Measurements from ENCODE around the gene CYTIP. TPM values are rescaled to one million over a fixed set of nuclear protein-coding genes. Genes with fewer than 3 reads are reported as not detected.

The CYTIP gene
- total and polyA plus RNA-seq, 2 of the 13 experiments (the other 11 are each of a cell fraction or from before 2014, with no cell fraction given) = not detected

DNA sequence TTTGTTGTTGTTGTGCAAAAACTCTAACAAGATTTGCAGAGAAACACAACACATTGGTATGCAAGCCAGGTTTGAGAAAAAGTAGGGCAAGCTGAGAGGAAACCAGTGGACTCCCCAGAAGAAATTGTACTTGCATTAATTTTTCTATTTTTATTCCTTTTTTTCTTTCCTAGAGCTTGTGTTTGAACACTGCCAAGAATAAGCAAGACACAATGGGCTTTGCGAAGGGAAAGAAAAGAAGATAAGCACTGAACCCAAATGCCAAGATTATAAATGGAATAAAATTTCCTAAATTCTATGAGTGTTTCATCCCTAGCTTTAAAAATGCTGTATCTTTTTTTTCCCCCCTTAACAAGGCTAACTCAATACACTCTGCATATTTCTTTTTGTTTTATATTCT is 17.0 kb upstream of the CYTIP start:
- no peaks in the 10 kb centered on the region for H3K27me3 ChIP-seq (ENCODE audit: control insufficient read depth in 1 of 2, insufficient read depth in 2 of 2, low read length in 2 of 2)
- no TSS peak for BruUV-seq (replicated peaks)
- in situ Hi-C loops (cut with HindIII; ENCODE audit: extremely low pct_ligation_motif_present, low pct_unique_long_range_greater_than_20kb) (no loop called here), intact Hi-C loops (cut with micrococcal nuclease; ENCODE audit: unreplicated experiment) (loop anchor here (5.0 kb wide), 1 partner anchor 134 kb away; the partner anchor contains the start of gene ERMN)
- FAIRE-seq = no peak
- H3K27ac ChIP-seq (ENCODE audit: extremely low read length, insufficient read depth, low read length) = no peak overlapping the region
- no peak for DNase-seq (ENCODE audit: low spot score)
- H3K36me3 ChIP-seq (replicated peaks in 1 of 2; ENCODE audit: control insufficient read depth in 1 of 2, insufficient read depth in 2 of 2, low read length in 2 of 2) = no peaks in the 10 kb centered on the region
- H3K79me2 ChIP-seq (ENCODE audit: insufficient read depth, low read length) = no peaks in the 10 kb centered on the region
- H2AFZ ChIP-seq (ENCODE audit: low read length) = no peak overlapping the region
- no peak for TF ChIP-seq CCDC6 (CRISPR knock-in tag; IDR thresholded peaks at IDR 0.05)
- no peak for TF ChIP-seq SOX6 (IDR thresholded peaks at IDR 0.05)
- 0 out of 2 replicates have a peak, but pooled peaks have one; percentile 22 for TF ChIP-seq SOX6 (CRISPR knock-in tag; IDR thresholded peaks at IDR 0.05)
- peak overlapping the region; percentile 42 for H3K4me2 ChIP-seq (ENCODE audit: low read depth, low read length)
- WGBS (ENCODE audit: low lambda C conversion rate) = 17% methylated on average over 1 of the region's 1 CpG
- H3K4me1 ChIP-seq (ENCODE audit: insufficient read depth, low read length) = peaks cover 17% of the 10 kb centered on the region
- ChIA-PET CTCF (ENCODE audit: low intra/inter-chr PET ratio, low total read pairs) (no interaction called here), POLR2A (no interaction called here)
- no peaks in the 10 kb centered on the region for H4K20me1 ChIP-seq (ENCODE audit: insufficient read depth, low read length)
- no peaks in the 10 kb centered on the region for H3K9me3 ChIP-seq (ENCODE audit: low read length)
- no peak for ATAC-seq
- no peak overlapping the region for H3K9ac ChIP-seq (ENCODE audit: insufficient read depth, low read depth, low read length)
- peak overlapping the region in 1 of 3 experiments; percentile 13; a peak in 1 of 6 replicates for H3K4me3 ChIP-seq (replicated peaks in 1 of 3; ENCODE audit: insufficient read depth in 1 of 3, low read depth in 2 of 3, low read length in 3 of 3)

- Histone ChIP-seq H3K4me1 (ENCODE audit: insufficient read depth, low read length) (peaks cover 17% of the 10 kb centered on the region), H3K27me3 (ENCODE audit: control insufficient read depth in 1 of 2, insufficient read depth in 2 of 2, low read length in 2 of 2) (no peaks in the 10 kb centered on the region), H3K36me3 (replicated peaks in 1 of 2; ENCODE audit: control insufficient read depth in 1 of 2, insufficient read depth in 2 of 2, low read length in 2 of 2) (no peaks in the 10 kb centered on the region), H3K9ac (ENCODE audit: insufficient read depth, low read depth, low read length) (no peak overlapping the region), H3K27ac (ENCODE audit: extremely low read length, insufficient read depth, low read length) (no peak overlapping the region), H4K20me1 (ENCODE audit: insufficient read depth, low read length) (no peaks in the 10 kb centered on the region), H3K4me3 (replicated peaks in 1 of 3; ENCODE audit: insufficient read depth in 1 of 3, low read depth in 2 of 3, low read length in 3 of 3) (peak overlapping the region in 1 of 3 experiments; percentile 13; a peak in 1 of 6 replicates), H3K4me2 (ENCODE audit: low read depth, low read length) (peak overlapping the region; percentile 42), H3K79me2 (ENCODE audit: insufficient read depth, low read length) (no peaks in the 10 kb centered on the region), H3K9me3 (ENCODE audit: low read length) (no peaks in the 10 kb centered on the region), H2AFZ (ENCODE audit: low read length) (no peak overlapping the region)
- DNase-seq (ENCODE audit: low spot score) = peak; percentile 24
- peak; percentile 94 for ATAC-seq
- no TSS peak for BruUV-seq (replicated peaks)
- CTCF ChIA-PET (ENCODE audit: low intra/inter-chr PET ratio, low total read pairs) = no interaction called here
- FAIRE-seq = no peak
- 4% methylated on average over 3 of the region's 3 CpGs for WGBS (ENCODE audit: low lambda C conversion rate)
- in situ Hi-C loops (cut with HindIII; ENCODE audit: extremely low pct_ligation_motif_present, low pct_unique_long_range_greater_than_20kb) (no loop called here), intact Hi-C loops (cut with micrococcal nuclease; ENCODE audit: unreplicated experiment) (loop anchor here (5.0 kb wide), 1 partner anchor 133 kb away; the partner anchor contains the start of gene ERMN)
- POLR2A ChIA-PET = no interaction called here
- TF ChIP-seq, protein P1, sequence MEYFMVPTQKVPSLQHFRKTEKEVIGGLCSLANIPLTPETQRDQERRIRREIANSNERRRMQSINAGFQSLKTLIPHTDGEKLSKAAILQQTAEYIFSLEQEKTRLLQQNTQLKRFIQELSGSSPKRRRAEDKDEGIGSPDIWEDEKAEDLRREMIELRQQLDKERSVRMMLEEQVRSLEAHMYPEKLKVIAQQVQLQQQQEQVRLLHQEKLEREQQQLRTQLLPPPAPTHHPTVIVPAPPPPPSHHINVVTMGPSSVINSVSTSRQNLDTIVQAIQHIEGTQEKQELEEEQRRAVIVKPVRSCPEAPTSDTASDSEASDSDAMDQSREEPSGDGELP (IDR thresholded peaks at IDR 0.05; ENCODE audit: borderline replicate concordance, low read depth) = 0 out of 2 replicates have a peak, but pooled peaks have one; percentile 6
- TF ChIP-seq ZNF644 (CRISPR knock-in tag; IDR thresholded peaks at IDR 0.05; ENCODE audit: low read depth) = 0 out of 2 replicates have a peak, but pooled peaks have one; percentile 7
- TF ChIP-seq PHF8 (CRISPR knock-in tag; IDR thresholded peaks at IDR 0.05) = no peak
- no peak for TF ChIP-seq GFI1 (CRISPR knock-in tag; IDR thresholded peaks at IDR 0.05; ENCODE audit: borderline replicate concordance)
- no peak for TF ChIP-seq ZNF383 (CRISPR knock-in tag; IDR thresholded peaks at IDR 0.05; ENCODE audit: borderline replicate concordance)
- no peak for TF ChIP-seq ZZZ3 (CRISPR knock-in tag; IDR thresholded peaks at IDR 0.05; ENCODE audit: borderline replicate concordance)
- TF ChIP-seq, protein P2, sequence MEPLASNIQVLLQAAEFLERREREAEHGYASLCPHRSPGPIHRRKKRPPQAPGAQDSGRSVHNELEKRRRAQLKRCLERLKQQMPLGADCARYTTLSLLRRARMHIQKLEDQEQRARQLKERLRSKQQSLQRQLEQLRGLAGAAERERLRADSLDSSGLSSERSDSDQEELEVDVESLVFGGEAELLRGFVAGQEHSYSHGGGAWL (CRISPR knock-in tag; IDR thresholded peaks at IDR 0.05) = no peak
- no peak for TF ChIP-seq HMG20A (CRISPR knock-in tag; IDR thresholded peaks at IDR 0.05; ENCODE audit: borderline replicate concordance)
- TF ChIP-seq FOXK1 (CRISPR knock-in tag; IDR thresholded peaks at IDR 0.05; ENCODE audit: borderline replicate concordance, low read depth) = no peak
- TF ChIP-seq ZNF674 (CRISPR knock-in tag; IDR thresholded peaks at IDR 0.05; ENCODE audit: low read depth) = no peak
- TF ChIP-seq PAF1 (CRISPR knock-in tag; IDR thresholded peaks at IDR 0.05) = no peak
- TF ChIP-seq, protein P3, sequence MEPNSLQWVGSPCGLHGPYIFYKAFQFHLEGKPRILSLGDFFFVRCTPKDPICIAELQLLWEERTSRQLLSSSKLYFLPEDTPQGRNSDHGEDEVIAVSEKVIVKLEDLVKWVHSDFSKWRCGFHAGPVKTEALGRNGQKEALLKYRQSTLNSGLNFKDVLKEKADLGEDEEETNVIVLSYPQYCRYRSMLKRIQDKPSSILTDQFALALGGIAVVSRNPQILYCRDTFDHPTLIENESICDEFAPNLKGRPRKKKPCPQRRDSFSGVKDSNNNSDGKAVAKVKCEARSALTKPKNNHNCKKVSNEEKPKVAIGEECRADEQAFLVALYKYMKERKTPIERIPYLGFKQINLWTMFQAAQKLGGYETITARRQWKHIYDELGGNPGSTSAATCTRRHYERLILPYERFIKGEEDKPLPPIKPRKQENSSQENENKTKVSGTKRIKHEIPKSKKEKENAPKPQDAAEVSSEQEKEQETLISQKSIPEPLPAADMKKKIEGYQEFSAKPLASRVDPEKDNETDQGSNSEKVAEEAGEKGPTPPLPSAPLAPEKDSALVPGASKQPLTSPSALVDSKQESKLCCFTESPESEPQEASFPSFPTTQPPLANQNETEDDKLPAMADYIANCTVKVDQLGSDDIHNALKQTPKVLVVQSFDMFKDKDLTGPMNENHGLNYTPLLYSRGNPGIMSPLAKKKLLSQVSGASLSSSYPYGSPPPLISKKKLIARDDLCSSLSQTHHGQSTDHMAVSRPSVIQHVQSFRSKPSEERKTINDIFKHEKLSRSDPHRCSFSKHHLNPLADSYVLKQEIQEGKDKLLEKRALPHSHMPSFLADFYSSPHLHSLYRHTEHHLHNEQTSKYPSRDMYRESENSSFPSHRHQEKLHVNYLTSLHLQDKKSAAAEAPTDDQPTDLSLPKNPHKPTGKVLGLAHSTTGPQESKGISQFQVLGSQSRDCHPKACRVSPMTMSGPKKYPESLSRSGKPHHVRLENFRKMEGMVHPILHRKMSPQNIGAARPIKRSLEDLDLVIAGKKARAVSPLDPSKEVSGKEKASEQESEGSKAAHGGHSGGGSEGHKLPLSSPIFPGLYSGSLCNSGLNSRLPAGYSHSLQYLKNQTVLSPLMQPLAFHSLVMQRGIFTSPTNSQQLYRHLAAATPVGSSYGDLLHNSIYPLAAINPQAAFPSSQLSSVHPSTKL (CRISPR knock-in tag; IDR thresholded peaks at IDR 0.05) = peak; percentile 47; the same call in 1 of the 2 replicates
Measured at GRCh38 chr2:157460384-157460837, 16.5 kb upstream of the CYTIP start.
